A673 (cell line): ENCODE data around the gene CACNA1A.

Experiments
- CTCF ChIP-seq: fragments of 300-800, 200-600 bp; sonication (generic); conservative IDR thresholded peaks from 2 replicates; pipeline ENCODE4 v1.5.1; 2017; ENCODE audit warnings: low read depth, mild to moderate bottlenecking, antibody characterized with exemption, low read length, moderate library complexity, mixed read lengths
- EZH2 ChIP-seq: fragments of 200-600 bp; sonication (generic); IDR thresholded peaks from 2 replicates; pipeline ENCODE4 v1.6.1; 2017; ENCODE audit warnings: borderline replicate concordance, low read depth, mild to moderate bottlenecking, mixed read lengths, antibody characterized with exemption, low read length; ENCODE audit not compliant: poor library complexity, severe bottlenecking

DNA sequence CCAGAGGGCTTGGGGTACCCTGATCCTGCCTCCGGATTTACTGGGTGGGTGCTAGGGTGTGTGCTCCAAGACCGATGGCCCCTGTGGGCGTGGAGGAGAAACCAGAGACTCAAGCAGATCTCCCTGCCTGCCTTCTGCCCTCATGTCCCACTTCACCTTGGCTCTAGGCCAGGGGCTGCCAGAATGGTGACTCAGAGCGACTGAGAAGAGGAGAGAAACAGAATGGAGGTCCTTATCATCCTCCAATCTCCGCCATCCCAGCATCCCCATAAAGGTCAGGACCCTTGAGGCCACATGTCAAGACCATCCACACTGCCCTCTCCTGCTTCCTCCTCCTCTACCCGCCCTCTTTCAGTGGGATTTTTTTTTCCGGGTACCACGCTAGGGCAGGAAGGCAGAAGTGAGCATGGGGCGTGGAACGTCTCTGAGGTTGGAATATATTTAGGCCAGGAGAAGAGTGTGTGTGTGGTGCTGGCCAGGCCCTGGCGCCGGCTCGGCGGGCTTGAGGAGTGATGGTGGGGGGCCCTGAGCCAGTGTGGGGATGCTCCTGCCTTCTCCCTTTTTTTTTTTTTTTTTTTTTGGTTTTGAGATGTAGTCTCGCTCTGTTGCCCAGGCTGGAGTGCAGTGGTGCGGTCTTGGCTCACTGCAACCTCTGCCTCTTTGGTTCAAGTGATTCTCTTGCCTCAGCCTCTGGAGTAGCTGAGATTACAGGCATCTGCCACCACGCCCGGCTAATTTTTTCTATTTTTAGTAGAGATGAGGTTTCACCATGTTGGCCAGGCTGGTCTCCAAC lies 333.7 kb downstream of the CACNA1A start:
- TF ChIP-seq CTCF: no peak
- no peak for TF ChIP-seq EZH2
